ENCODE measurements around the gene IMPA2.

The IMPA2 gene

GRCh38 chr18:12009581-12010140, 28.4 kb downstream of the IMPA2 start:
- no peak for DNase-seq

GRCh38 chr18:12010187-12010802, 29.0 kb downstream of the IMPA2 start:
- no peak for DNase-seq

GRCh38 chr18:12011199-12011956, 30.1 kb downstream of the IMPA2 start:
- no peak for DNase-seq

GRCh38 chr18:12011957-12012549, 30.7 kb downstream of the IMPA2 start:
- DNase-seq, result peak; percentile 70

GRCh38 chr18:12012697-12013096, 31.4 kb downstream of the IMPA2 start:
- no peak for DNase-seq

GRCh38 chr18:12013186-12013916, 32.0 kb downstream of the IMPA2 start:
- DNase-seq, result peak; percentile 21

- no peak for DNase-seq
Measured at GRCh38 chr18:12014086-12014485, 32.8 kb downstream of the IMPA2 start.

- no peak for DNase-seq
Measured at GRCh38 chr18:12014521-12015415, 33.5 kb downstream of the IMPA2 start.

- peak; percentile 40 for DNase-seq
Measured at GRCh38 chr18:12015416-12016062, 34.2 kb downstream of the IMPA2 start.

- no peak for DNase-seq
Measured at GRCh38 chr18:12017081-12017480, 35.8 kb downstream of the IMPA2 start.

GRCh38 chr18:12018861-12019260, 37.6 kb downstream of the IMPA2 start:
- DNase-seq, result no peak

GRCh38 chr18:12021077-12021476, 39.8 kb downstream of the IMPA2 start:
- DNase-seq, result no peak

- DNase-seq, result no peak
Measured at GRCh38 chr18:12021596-12021995, 40.3 kb downstream of the IMPA2 start.

GRCh38 chr18:12023375-12023774, 42.1 kb downstream of the IMPA2 start:
- DNase-seq, result no peak

GRCh38 chr18:12026562-12026961, 45.3 kb downstream of the IMPA2 start:
- no peak for DNase-seq

- no peak for DNase-seq
Measured at GRCh38 chr18:12027046-12027445, 45.7 kb downstream of the IMPA2 start.

GRCh38 chr18:12027480-12027879, 46.2 kb downstream of the IMPA2 start:
- no peak for DNase-seq

GRCh38 chr18:12028040-12028628, 46.8 kb downstream of the IMPA2 start:
- no peak for DNase-seq

GRCh38 chr18:12028674-12029073, 47.4 kb downstream of the IMPA2 start:
- DNase-seq, result no peak

- DNase-seq, result no peak
Measured at GRCh38 chr18:12029786-12030584, 48.7 kb downstream of the IMPA2 start.

All from kidney glomerular epithelial cell (primary cell).